ENCODE results near the gene PPP1R16B. TPM values are rescaled to one million over a fixed set of nuclear protein-coding genes. Genes with fewer than 3 reads are reported as not detected.
"Not testable (repeated sequence)": the region's sequence is repeated elsewhere in the genome, so short reads cannot be mapped to it uniquely, and the experiment has no call there.

The PPP1R16B gene
- polyA plus RNA-seq, 3 donors, result 7.2 to 8.3 (median 7.3) TPM

DNA sequence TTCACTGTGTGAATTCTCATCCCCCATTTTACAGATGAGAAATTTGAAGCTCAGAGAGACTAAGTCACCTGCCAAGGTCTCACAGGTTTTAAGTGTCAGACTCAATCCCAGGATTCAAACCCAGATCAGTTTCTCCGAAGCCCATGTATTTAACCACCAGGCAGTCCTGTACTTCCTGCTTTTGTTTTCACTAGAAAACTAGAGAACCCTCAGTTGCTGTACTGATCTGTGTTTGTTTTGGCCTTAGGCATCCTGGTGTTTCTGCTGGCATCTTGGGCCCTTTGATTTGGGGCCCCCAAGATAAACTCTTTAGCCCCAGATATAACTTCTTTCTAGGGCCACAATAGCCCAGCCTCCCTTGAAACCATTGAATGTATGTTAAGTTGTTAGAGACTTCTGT, 36.5 kb downstream of the PPP1R16B start:
- no peak for DNase-seq

DNA sequence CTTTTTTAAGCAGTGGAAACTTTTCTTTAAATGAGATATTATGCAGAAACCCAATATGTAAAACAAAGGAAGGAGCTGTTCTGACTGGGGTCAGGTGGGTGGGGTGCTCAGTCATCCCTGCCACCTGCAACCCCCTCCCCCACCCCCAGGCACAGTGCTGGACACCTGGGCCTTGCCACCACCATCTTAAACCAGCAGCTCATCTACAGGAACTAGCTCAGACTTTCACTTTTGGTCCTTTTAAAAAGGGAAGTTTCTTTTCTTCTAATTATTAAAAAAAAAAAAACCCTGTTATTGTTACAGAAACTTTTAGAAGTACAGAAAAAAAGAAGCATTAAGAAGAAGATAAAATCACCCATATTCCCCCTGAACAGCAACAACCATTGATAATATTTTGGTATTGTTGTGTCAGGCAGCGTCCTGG, 37.1 kb downstream of the PPP1R16B start:
- no peak for DNase-seq

DNA sequence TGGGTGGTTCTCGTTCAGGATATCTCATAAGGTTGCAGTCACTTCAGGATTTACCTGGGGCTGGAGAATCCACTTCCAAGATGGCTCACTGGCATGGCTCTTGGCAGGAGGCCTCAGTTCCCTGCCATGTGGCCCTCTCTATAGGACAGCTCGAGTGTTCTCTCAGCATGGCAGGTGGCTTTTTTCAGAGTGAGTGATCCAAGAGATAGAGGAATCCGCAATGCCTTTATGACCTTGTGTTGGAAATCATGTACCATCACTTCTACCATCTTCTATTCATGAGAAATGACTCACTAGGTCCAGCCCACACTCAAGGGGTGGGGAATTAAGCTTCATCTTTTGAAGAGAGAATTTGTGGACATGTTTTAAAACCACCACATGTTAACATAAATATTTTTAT, 37.8 kb downstream of the PPP1R16B start:
- DNase-seq, result no peak

DNA sequence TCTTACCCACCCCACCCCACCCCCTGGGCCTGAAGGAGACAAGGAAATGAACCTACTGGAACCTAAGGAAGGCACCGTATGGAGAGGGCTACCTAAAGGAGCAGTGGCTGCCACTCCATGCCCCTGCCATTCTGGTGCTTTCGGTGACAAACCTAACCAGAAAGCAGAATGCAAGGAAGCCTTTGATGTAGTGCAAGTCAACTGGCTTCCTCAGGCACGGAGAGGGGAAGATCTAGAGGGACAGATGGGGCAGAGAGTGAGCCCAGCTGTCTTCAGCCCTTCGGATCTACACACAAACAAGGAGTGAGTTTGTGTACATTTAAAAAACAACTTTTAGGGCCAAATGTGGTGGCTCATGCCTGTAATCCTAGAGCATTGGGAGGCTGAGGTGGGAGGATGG, 39.5 kb downstream of the PPP1R16B start:
- DNase-seq, result no peak

DNA sequence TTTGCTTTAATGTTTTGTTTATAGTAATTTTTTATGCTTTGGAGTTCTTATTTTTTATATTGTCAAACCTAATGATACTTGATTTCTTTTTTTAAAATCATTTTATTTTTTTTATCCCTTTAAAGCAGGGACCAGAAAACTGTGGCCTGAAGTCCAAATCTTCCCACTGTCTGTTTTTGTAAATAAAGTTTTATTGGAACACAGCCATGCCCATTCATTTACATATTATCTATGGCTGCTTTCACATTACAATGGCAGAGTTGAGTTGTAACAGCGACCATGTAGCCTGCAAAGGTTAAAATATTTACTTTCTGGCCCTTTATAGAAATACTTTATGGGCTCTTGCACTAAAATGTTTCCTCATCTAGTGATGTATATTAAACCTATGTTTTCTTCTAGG, 42.3 kb downstream of the PPP1R16B start:
- DNase-seq, result no peak

DNA sequence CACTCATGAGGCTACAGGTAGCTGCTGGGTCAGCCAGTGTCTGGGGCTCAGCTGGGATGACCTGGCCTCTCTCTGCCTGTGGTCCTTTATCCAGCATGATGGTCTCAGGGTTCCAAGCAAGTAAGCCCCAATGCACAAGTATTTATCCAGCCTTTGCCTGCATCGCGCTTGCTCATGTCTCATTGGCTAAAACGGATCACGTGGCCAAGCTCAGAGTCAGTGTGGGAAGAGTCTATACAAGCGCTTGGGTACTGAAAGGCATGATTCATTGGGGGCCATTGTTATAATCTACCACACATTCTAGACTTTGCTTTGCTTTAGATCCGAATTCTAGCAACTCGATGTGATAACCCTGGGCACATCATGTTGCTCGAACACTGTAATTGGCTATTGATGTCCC, 48.3 kb downstream of the PPP1R16B start:
- DNase-seq, result no peak

DNA sequence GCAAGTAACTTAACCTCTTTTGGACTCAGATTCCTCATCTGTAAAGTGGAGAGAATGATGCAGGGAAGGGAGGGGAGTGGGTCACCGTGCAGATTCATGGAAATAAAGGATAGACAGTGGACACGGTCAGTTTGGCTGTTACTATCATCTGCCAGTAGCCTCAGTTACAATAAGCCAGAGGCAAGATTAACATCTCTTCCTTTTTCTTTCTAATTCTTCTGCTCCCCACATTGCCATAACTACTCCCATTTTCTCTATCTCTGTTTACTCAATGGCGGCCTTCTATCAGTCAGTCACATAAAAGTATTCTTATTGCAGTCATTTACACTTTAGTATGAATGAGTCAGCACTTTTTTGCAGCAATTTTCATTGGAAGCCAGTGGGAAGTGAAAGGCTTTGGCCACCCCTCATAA, 49.2 kb downstream of the PPP1R16B start:
- DNase-seq, result no peak

DNA sequence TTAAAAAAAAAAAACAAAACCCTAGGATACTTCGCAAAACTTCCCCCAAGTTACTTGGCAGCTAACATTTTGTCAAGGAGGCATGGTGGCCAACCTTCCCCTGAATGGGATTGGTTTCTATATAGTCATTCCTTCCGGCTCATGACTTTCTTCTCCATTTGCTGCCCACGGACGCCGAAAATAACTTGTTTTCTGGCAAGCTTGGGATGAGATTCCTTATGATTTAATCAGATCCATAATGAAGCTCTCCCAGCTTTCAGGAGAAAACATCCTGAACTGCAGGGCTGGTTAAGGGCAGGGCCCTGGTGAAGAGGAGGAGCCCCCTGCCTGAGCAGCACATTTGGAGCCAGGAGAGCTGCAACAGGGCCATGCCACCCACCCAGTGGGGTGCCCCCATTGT, 49.9 kb downstream of the PPP1R16B start:
- no peak for DNase-seq

DNA sequence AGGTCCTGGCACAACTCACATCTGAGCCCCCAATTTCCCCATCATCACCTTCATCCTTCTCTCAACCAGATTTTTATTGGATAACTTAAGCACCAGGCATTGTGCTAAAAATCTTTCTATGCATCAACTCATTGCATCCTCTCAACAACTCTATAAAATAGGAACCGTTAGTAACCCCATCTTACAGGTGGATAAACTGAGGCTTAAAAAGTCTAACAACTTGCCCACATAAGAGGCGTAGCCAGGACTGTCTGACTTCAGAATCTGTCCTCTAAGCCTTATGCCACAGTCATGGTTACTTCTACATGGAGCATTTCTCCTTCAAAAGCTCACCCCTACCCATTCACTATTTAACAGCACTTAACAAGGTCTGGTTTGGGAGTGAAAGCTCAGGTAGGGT, 51.1 kb downstream of the PPP1R16B start:
- DNase-seq, result no peak

DNA sequence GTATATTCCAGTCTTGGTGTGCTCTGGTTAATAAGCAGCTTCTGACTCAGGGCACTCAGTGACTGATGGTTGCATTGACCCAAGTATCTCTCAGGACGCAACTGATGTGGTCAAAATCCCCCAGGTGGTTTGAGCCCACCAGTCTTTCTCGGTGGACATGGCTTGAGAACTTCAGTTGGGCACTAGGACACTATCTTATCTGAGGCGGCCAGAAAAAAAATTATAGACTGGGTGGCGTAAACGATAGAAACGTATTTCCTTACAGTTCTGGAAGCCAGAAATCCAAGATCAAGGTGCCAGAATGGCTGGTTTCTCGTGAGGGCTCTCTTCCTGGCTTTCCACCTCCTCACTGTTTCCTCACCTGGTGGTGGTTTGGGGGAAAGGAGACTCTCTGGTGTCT, 52.2 kb downstream of the PPP1R16B start:
- DNase-seq, result no peak

DNA sequence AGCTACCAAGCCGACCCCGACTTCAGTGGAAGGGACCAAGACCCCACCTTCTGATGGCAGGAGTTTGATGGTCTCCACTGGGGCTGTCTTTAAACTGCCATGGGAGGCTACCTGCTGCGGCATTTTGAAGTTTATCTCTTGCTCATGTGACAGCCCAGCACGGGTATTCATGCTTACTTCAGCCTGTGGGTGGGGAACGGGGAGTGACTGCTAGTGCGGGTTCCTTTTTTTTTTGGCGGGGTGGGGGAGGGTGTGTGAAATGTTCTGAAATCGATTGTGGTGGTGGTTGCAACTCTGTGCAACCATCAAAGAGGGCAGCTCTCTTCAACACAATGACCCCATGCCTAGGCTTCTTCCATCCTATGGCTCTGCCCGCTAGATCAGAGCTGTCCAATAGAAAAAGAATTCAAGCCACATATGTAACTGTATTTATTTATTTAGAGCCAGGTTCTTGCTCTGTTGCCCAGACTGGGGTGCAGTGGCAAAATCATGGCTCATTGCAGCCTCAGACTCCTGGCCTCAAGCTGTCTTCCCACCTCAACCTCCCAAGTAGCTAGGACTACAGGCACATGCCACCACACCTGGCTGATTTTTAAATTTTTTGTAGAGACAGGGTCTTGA, 53.7 kb downstream of the PPP1R16B start:
- no peak for DNase-seq

DNA sequence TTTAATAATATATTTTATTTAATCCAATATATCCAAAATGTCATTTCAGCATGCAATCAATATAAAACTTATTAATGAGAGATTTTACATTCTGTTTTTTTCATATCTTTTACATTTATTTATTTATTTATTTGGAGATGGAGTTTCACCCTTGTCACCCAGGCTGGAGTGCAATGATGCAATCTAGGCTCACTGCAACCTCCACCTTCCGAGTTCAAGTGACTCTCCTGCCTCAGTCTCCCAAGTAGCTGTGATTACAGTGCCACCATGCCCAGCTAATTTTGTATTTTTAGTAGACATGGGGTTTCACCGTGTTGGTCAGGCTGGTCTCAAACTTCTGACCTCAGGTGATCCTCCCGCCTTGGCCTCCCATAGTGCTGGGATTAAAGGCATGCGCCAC, 54.4 kb downstream of the PPP1R16B start:
- DNase-seq, result not testable (repeated sequence)

DNA sequence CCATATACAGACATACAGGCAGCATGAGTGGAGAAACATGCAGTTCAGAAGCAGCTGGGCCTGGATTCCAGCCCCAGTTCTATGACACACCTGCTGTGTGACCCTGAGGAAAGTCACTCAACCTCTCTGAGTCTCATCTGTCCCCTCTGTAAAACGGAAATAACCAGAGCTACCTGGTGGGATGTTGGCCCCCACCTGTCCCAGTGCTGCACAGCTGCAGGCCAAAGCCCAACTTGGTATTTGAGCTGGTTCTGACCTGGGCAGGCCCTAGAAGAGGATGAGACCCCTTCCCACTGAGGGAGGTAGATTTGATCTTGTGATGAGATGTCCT, 55.5 kb downstream of the PPP1R16B start:
- no peak for DNase-seq

DNA sequence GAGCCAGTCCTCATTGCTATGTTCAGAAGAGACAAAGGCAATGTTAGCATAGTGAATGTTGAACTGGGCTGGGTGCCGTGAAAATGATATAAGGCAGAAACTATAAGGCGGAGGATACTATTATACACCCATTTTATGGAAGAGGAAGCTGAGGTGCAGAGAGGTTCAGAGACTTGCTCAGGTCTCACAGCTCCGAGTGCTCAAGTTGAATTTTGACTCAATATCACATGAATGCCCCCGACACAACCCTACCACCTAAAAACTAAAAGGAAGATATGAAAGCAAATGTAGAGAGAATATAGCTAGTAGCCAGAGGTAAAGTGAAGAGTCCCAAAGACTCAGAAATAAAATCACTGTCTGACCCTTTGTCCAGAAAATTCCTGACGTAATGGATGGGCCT, 56.7 kb downstream of the PPP1R16B start:
- no peak for DNase-seq

DNA sequence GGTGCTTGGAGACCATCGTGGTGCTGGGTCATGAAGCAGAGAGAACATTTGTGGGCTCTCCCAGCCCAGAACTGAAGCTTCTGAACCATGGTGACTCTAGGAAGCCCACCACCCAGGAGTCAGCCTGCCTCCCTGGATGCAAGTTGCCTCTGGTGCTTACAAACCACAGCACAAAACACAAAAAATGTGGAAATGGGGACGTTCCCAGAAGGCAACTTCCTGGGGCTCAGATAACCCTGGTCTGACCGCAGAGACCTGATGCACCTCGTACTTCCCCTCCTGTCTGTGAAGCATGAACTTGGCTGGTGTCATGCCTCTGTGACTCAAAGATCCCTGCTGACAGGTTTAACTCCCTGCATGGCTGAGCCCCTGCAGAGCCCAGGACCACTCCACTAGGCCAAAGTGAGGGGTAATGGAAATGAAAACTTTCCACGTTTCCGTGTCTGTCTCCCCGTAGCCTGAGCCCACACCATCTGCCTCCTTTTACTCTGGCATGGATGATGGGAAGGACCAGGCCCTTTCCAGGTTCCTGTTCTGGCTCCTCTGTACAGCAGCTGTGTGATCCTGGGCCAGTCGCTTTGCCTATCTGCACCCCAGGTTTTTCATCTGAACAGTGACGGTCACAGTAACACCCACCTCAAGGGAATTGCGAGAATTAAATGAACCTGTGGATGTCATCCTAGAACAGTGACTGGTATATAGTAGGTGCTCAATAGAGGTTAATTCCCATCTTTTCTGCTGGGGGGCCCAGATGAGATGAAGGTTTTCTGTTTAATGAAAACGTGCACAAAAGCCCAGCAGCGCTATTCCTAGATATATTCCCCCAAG, 57.7 kb downstream of the PPP1R16B start:
- DNase-seq, result no peak

DNA sequence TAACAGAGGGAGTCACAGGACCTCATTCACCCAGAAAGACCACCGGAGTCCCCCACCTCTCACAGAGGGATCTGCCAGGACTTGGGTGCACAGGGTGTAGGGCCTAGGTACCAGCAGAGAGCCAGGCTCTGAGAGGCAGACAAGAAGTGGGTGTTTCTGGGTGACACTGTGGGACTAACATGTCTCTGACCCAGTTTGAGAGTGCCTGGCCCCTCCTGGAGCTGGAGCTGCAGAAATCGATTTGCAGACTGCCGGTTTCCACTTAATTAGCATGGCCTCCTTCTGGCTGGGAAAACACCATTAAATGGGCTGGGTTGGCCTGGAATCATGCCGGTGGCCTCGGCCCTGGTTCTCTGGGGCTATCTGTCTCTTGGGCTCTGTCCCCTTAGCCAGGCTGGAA, 59.2 kb downstream of the PPP1R16B start:
- DNase-seq, result no peak

DNA sequence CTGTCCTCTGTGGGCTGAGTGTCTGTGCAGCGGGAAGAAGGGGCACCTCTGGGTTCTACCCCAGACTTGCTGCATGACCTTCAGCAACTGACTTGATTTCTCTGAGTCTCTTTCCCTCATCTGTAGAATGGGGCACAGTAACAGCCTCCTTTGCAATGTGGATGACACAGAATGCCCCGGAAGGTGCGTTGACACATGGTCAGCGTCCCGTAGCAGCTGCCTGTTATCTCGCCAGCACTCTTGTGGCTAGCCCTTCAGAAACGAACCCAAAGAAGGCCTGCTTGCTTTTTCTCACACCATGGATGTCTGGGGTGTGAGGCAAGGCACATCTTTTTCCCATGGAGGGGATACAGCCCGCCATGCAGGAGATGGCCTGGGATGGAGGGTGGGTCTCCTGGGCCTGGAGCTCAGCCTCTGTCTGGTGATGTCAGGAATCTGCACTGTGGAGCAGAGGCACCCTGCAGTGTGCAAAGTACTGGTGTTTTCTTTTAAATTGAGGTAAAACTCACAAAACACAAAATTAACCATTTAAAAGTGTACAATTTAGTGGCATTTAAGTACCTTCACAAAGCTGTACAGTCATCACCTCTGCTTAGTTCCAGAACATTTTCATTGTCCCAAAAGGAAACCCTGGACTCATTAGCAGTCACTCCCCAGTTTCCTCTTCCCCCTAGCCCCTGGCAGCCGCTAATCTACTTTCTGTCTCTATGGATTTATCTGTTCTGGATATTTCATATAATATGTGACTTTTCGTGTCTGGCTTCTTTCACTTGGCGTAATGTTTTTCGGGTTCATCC, 61.0 kb downstream of the PPP1R16B start:
- DNase-seq, result no peak

DNA sequence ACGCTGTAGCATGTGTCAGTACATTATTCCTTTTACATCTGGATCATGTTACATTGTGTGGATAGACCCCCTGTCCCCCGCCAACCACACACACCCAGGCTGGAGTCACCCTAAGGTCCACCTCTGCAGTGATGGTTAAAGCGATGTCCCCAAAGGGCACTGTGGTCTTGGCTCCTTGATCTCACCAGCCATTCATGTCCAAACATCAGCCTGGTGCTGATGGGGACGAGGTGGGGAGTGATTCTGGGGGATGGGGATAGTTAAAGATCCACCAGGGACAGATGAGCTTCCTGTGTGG, 61.5 kb downstream of the PPP1R16B start:
- no peak for DNase-seq

DNA sequence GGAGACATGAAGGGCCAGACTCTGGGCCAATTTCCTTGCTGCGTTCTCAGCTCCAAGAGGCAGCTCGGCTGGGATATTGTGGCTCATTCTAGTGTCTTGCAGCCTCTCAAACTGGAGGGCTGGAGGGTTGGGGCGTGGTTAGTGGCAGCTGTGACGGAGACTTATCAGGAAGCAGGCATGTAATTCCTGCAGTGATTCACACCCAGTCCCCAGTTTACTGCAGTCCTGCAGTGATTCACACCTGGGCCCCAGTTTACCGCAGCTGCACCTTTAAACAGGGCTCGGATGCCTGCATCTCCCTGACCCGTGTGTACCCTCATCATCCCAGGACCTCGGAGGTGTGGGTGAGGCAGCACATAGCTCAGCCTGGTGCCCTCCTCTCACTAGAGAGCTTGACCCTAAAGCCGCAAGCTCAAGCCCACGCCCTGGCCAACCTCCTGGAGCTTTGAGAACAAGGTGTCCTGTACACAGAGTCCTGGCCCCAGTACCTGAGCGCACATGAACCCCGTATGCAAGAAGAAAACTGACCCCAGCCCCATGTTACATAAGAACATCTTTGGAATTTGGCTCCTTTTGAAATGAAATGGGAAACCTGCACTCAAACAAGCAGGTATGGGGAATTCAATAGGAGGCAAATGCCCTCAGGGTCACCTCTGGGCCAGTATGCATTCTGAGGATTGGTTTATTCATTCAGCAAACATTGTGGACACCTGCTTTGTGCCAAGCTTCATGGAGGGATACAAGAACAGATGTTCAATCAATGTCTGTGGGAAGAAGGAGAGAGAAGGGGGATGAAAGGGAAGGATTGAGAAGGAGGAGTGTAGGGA, 65.4 kb downstream of the PPP1R16B start:
- no peak for DNase-seq

DNA sequence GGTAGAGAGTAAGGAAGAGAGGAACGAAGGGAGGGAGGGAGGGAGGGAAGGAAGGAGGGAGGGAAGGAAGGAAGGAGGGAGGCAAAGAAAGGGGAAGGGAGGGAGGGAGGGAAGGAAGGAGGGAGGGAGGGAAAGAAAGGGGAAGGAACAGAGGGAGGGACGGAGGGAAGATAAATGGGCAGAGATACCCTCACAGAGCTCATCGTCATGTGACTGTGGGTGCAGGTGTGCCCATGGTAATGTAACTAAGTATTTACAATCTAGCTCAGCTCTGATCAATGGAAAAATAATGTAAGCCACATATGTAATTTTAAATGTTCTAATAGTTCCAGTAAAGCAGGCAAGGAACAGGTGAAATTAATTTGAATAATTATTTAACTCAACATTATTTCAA, 66.1 kb downstream of the PPP1R16B start:
- no peak for DNase-seq

DNA sequence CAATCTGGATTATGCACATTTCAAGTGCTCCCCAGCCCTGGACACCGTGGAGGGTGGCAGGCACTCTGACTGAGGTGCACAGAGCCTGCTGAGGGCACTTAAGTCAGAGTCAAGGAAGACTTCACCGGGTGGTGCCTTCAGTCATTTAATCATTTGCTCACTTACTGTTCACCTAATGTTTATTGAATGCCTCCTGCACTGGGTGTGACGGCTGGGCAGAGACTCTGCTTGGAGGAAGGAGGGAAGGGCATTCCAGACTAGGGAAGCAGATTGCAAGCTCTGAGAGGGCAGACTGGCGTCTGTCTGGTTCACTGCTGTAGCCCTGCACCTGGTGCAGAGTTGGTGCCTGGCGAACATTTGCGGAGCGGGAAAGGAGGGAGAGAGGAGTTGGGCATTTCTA, 66.5 kb downstream of the PPP1R16B start:
- no peak for DNase-seq

DNA sequence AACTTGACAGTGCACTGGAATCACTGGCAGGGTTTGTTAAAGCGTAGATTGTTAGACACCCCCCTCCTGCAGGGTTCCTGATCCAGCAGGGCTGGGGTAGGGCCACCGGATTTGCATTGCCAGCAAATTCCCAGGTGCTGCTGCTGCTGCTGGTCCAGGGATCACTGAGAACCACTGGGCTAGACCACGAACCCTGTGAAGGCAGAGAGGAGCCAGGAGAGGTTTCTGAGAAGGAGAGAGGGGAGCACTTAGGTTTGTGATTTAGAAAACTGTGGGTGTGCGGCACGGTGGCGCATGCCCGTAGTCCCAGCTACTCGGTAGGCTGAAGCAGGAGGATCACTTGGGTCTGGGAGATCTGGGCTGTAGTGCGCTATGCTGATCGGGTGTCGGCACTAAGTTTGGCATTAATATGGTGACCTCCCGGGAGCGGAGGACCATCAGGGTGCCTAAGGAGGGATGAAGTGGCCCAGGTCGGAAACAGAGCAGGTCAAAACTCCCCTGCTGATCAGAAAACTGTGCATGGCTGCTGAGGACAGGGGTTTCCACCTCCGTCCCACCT, 67.1 kb downstream of the PPP1R16B start:
- DNase-seq, result no peak
